ENCODE results near the gene ADAP1.
A peak's percentile ranks its signal among the peaks of the same experiment; 100 is the strongest.
"Not testable (repeated sequence)": the region's sequence is repeated elsewhere in the genome, so short reads cannot be mapped to it uniquely, and the experiment has no call there.

Gene ADAP1

GRCh38 chr7:877312-878232 lies 76.9 kb downstream of the ADAP1 start:
- no peak for DNase-seq

- no peak for DNase-seq
Measured at GRCh38 chr7:876972-877311, 77.5 kb downstream of the ADAP1 start.

DNA sequence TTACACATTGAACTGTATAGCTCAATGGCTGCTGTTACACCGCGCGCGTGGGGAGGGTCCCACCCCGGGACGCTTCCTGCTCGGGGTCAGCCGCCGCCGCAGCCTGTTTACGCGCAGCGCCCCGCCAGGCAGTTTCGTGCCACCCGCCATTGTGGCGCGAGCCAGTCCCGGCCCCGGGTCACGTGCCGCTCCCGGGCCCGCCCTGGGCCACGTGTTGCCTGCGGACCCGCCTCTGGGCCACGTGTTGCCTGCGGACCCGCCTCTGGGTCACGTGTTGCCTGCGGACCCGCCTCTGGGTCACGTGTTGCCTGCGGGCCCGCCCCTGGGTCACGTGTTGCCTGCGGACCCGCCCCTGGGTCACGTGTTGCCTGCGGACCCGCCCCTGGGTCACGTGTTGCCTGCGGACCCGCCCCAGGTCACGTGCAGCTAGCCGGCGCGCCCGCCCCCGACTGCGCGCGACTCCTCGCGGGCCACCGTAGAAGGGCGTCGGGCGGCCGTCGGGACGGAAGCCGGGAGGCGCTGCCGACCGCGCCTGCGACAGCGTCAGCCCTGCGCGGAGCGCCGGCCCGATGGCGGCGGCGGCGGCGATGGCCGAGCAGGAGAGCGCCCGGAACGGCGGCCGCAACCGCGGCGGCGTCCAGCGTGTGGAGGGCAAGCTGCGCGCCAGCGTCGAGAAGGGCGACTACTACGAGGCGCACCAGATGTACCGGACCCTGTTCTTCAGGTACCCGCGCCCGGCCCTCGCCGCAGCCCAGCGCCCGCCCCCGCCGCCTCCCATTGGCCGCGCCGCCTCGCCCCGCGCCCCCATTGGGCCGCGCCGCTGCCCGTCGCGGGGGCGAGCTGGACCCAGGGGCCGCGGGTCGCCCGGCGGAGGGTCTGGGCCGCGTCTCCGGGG lies 78.2 kb downstream of the ADAP1 start, which contains the start of gene GET4:
Gene GET4, plus strand, starts transcription at position 478 of the 895 bp plus-strand sequence. Its CDS starts 92 bp downstream, at position 570.
- DNase-seq = peak; percentile 99

DNA sequence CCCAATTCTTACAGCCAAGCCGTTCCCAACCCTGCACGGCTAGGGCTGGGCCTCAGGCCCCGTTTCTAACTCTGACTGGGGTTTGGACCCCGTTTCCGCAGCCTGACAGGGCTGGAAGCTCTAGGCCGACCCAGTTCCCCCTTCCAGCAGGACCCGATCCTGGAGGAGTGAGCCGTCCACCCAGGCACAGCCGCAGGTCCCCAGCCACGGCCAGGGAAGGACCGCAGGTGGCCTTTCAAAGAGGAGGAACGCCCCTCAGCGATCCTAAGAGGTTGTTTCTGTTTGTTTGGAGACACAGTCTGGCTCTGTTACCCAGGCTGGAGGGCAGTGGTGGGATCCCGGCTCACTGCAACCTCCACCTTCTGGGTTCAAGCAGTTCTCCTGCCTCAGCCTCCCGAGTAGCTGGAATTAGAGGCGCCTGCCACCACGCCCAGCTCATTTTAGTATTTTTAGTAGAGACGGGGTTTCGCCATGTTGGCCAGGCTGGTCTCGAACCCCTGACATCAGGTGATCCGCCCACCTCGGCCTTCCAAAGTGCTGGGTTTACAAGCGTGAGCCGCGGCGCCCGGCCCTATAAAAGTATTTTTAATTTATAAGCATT lies 78.9 kb downstream of the ADAP1 start:
- no peak for DNase-seq

DNA sequence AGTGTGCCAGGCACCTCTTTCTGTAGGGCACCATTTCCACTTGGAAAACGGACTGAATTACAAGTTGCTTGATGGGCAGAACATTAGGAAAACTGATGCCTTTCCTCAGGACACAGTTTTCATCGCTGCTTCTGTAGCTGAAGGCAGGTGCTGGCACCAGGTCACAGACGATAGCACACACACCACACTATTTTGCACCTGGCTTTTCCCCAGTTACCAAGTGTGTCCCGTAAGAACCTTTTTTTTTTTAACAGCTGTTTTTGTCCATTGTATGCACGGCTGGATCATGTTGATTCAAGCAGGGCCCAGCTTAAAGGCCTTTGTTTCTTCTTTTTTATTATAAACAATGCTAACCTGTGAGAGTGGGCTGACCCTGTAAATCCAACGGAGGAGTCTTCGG lies 79.4 kb downstream of the ADAP1 start:
- no peak for DNase-seq

DNA sequence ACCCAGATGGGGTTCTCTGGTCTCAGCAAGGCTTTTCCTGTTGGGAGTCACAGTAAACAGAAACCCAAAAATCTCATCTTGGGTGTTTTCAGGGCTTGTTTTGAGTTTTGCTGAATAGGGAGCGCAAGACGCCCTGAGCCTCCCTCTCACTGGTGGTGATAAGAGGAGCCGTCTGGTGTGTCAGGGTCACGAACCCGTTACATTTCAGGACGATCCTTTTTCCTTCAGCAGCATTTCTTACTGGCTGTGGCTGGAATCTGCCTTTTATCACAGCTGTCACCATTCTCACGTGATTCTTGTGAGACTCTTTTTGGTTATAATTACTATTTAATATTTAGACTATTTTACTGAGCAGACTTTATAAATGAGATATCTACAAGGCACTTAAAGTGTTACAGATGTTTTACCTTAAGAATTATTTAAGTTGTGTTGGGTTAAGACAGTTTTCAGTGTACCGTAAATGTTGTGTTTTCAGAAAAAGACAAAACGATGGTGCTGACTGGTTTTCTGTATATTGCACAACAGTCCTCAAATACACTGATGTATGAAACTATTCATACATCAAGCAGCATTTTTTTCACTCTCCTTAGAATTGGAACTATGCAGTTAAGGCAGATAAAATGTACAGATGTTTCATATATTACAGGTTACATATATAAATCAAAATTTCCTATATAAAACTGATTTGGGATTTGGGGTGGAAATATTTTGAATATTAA lies 80.3 kb downstream of the ADAP1 start:
- DNase-seq = no peak

DNA sequence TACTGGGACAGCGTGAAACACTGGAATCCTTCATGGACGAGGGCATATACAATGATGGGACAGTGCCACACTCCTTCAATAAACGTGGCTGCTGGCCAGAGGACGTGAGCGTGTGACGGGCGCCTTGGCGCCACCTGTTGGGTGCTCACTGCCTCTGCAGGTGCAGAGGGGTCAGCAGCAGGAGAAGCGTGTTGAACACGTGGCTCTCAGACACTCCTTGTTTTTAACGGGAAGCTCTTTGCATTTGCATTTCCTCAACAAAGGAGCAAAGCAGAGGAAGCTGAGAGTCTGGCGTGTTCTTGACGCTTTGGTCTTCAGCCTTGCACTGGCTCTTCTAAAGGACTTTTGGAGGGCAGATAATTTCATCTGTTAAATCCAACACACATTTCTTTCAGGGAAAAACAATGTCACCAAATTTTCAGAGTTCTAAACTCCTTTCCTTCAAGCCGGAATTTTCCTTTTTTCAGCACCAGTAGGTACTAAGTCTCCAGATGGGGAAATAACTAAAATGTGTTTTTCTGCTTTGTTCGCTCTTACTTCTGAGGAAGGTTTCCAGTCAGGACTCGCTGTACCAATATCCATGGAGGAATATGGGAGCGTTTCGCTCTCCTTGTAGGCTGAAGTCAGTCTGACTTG lies 81.0 kb downstream of the ADAP1 start:
- peak; percentile 61 for DNase-seq

- DNase-seq = not testable (repeated sequence)
Measured at GRCh38 chr7:872685-873084, 81.8 kb downstream of the ADAP1 start.

DNA sequence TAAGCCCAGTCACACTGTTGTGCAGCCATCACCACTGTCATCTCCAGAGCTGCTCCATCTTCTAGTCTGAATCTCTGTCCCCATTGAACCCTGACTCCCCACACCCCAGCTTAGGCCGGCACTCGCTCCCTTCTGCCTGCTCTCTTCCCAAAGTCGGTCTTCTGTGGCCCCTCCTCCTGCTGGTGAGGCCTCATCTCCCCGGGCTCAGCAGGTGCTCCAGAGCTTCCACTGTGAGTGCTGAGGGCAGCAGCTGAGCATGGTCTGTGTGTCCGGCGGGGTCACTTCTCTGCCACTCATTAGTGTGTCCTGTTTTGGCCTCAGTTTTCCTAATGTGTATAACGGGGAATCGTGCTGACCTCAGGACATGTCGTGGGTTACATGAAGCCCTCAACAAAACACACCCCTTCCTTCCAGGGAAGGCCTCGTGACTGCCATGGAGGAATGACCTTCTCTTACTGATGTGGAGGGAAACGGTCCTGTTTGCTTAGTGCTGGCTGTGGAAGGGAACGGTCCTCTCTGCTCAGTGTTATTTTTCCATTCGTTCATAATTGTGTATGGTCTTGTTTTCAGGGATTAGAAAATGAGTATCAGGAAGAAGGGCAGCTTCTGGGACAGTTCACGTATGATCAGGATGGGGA lies 82.5 kb downstream of the ADAP1 start:
- DNase-seq = no peak

DNA sequence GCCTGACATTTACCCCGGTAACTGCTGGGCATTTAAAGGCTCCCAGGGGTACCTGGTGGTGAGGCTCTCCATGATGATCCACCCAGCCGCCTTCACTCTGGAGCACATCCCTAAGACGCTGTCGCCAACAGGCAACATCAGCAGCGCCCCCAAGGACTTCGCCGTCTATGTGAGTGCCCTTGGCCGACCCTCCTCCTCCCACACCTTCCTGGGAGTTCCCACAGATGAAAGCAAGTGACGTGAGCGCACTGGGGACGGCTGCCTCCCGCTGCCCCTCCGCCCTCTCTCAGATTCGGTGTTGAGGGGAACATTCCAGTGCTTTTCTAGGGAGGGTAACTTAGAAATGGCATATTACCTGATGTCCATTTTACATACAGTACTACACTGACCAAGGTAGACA lies 85.1 kb downstream of the ADAP1 start:
- no peak for DNase-seq

- no peak for DNase-seq
Measured at GRCh38 chr7:868189-868486, 86.3 kb downstream of the ADAP1 start.

- no peak for DNase-seq
Measured at GRCh38 chr7:867406-868188, 86.9 kb downstream of the ADAP1 start.

GRCh38 chr7:867001-867405 lies 87.5 kb downstream of the ADAP1 start:
- DNase-seq = no peak

- no peak for DNase-seq
Measured at GRCh38 chr7:865921-866320, 88.6 kb downstream of the ADAP1 start.

GRCh38 chr7:863106-863505 lies 91.4 kb downstream of the ADAP1 start:
- DNase-seq = no peak

GRCh38 chr7:862157-862556 lies 92.3 kb downstream of the ADAP1 start:
- no peak for DNase-seq

GRCh38 chr7:861222-861621 lies 93.3 kb downstream of the ADAP1 start:
- no peak for DNase-seq

GRCh38 chr7:860149-860548 lies 94.3 kb downstream of the ADAP1 start:
- DNase-seq = no peak

- no peak for DNase-seq
Measured at GRCh38 chr7:859359-860030, 95.0 kb downstream of the ADAP1 start.

DNA sequence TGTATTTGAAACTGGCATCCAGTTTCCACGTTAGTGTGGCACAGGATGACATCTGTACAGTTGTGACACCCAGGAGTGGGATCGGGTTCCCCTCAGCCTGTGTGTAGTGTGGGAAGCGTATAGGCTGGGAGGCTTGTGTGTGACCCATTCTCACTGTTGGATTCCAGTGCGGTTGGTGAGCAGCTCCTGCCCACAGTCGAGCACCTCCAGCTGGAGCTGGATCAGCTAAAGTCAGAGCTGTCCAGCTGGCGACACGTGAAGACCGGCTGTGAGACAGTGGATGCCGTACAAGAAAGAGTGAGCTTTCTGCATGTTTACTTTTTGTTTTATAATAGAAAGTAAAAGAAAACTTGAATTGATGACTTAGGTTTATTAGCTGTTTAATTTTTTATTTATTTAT lies 96.8 kb downstream of the ADAP1 start:
- DNase-seq = no peak

Measured in central memory CD4-positive, alpha-beta T cell (primary cell).